GM08714 (cell line): ENCODE data around the gene CEBPZ.
"Not testable (repeated sequence)": the region's sequence is repeated elsewhere in the genome, so short reads cannot be mapped to it uniquely, and the experiment has no call there.

Experiments used
- H3K4me3 ChIP-seq: fragments of 200-500 bp; sonication (Bioruptor generic); 2 replicates; pipeline ENCODE4 v1.5.1; 2014; ENCODE audit warnings: mild to moderate bottlenecking, low read length, inconsistent platforms
- ZNF274 ChIP-seq: IDR thresholded peaks from 2 replicates; pipeline ENCODE4 v1.6.1; 2012; ENCODE audit warnings: mild to moderate bottlenecking, low read depth, low read length

The CEBPZ gene

DNA sequence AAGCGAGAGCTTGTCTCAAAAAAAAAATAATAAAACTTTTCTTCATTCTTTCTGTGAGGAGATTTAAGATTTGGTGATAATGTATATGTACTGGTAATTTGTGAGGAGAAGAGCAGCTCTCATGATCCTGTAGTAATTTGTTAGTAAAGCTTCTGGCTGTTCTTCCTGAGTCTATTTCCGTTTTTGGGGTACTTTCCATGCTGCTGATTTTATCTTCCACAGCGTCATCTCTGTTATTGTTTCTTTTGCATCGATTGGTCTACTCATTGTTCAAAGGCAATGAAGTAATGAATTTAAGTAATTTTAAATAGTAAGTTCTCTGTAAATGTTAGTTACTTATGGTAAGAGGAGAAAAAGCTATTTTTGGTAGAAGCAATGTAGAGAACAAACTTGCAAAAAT is 12.0 kb upstream of the CEBPZ start:
- H3K4me3 ChIP-seq = no peak overlapping the region
- TF ChIP-seq ZNF274 = no peak

DNA sequence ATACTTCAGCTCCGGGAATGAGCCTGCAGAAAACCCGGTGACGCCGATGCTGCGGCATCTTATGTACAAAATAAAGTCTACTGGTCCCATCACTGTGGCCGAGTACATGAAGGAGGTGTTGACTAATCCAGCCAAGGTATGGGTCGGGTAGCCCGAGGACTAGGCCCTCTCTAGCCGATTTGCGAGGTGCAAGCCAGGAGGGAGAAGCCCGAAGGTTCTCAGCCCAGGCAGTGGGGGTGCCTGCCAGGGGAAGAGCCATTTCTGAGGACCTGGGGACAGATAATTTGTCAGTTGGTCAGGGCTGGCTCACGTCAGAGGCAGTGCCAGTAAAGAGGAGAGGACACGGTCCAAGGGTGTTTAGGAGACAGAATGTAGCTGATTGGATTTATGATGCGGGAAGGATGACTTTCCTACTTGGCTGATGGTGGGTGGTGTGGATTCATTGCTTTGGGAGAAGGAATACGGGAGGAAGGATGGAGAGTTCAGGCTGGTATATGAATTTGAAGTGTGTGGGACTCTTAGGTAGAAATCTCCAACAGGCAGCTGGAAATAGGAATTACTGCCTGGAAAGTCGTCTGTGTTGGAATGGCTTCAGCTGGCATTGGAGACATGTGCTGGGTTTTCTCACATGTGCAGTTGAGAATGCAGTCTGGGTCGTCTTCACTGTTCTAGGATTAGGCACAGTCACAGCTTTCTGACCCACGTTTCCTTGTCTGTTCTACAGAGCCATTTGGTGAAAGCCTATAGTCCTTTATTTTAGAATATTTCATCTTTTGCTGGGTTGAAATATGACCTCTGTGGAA is 936 bp upstream of the CEBPZ start:
- TF ChIP-seq ZNF274 = no peak
- H3K4me3 ChIP-seq = peak overlapping the region; percentile 82

DNA sequence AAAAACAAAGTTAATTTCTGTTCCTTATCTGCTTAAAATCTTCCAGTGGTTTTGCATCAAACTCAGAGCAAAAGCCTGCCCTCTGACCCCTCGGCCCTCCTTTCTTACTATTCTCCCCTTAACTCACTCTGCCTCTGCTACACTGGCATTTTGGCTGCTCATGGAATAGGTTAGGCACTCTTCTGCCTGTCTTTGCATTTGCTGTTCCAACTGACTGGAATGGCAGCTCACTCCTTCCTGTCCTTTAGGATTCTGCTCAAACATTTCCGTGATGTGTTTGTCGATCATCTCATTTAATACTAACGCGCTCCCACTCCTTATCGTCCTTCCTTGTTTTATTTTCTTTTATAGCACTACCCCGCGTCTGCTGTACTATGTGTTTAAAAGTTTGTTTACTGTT is 815 bp downstream of the CEBPZ start:
- H3K4me3 ChIP-seq = peak overlapping the region; percentile 82
- TF ChIP-seq ZNF274 = no peak

DNA sequence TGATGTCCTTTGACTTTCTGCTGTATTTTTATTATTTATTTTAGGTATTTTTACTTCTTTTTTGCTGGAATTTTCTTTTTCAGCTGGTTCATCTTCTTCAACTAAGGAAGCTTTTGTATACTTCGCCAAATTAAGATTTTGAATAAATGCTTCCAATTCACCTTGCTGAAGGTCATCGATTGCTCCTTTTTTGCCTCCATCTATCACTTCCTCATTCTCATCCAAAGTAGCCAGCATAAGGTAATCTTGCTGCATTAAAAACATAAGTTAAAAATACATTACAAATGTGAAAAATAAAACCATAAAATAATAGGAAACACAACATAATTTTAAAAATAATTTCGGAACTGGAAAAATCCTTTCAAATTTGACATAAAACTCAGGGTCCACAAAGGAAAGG is 2.6 kb downstream of the CEBPZ start:
- H3K4me3 ChIP-seq = no peak overlapping the region
- no peak for TF ChIP-seq ZNF274

DNA sequence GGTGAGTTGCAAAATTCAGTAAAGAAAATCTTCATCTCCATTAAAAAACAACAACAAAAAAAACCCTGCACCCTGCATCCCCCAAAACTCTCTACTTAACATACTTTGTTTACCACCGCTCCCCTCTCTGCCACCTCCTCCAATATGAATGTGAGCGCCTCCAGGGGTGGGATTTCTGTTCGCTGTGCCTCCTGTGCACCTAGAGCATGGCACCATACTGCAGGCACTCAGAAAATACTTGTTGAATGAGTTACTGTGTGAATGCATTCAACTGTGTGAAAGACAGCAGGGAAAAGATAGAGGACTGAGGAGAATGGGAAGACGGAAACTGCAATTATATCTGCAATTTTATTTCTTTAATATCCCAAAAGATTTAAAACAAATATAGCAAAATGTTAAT is 4.5 kb downstream of the CEBPZ start:
- H3K4me3 ChIP-seq = no peak overlapping the region
- no peak for TF ChIP-seq ZNF274

DNA sequence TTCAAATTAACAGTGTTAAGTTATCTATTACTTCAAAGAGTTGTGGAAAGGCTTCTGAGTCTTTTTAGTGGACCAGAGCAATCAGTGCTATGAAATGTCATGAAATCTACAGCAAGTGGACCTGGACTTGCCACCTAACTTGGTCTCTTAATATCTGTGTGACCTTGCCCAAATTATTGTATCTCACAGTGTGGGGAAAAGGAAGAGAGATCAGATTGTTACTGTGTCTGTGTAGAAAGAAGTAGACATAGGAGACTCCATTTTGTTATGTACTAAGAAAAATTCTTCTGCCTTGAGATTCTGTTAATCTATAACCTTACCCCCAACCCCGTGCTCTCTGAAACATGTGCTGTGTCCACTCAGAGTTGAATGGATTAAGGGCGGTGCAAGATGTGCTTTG is 6.3 kb downstream of the CEBPZ start:
- not testable (repeated sequence) for H3K4me3 ChIP-seq

DNA sequence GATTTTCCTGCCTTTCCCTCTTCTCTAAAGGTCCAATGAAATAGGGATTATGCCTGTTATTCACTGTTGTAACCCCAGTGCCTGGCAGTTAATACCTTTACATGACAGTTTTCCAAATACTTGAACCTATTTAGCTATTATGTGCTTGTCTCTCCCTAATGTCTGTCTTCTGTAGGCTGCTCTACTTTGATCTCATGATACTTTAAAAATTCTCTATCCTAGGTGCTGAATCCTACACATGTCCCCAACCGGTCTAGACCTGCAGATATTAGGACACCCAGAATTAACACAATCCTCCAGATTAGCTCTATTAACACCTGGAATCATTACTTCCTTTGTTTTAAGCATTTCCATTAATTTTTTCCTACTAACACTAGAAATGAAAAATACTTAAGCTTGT is 7.3 kb downstream of the CEBPZ start:
- no peak for TF ChIP-seq ZNF274
- no peak overlapping the region for H3K4me3 ChIP-seq

DNA sequence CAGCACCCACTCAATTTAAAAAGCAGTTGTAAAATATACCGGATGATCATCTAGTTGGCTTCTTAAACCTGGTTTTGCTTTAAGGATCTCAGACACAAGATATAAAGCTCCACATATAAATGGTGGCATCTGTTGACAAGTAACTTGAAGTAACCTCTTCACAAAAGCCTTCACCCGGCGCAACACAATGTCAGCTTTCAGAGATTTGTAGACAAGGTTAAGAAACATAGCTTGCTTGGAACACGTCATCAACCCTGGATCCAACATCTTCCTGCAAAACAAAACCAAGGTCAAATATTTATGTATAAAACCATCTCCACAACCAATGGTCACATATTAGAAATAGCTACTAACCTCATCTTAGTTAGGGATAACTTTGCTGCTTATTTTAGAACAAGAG is 8.3 kb downstream of the CEBPZ start:
- no peak overlapping the region for H3K4me3 ChIP-seq
- no peak for TF ChIP-seq ZNF274

DNA sequence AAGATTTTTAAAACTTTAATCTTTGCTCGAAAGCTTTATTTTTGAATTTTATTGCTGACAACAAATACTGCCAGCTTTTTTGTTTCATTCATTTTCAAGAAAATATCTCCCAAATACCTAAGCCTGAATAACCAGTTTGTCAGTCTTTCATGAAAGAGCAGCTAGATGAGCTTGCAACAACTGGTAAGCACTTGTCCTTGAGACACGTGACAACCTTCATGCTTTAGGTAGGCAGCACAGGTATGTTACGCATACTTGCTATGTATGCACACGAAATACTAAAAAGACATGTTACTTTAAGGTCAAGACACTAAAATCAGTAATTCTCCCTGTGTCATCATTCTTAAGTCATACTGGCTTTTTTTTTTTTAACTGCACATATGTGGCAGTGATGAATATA is 12.3 kb downstream of the CEBPZ start:
- TF ChIP-seq ZNF274 = no peak

DNA sequence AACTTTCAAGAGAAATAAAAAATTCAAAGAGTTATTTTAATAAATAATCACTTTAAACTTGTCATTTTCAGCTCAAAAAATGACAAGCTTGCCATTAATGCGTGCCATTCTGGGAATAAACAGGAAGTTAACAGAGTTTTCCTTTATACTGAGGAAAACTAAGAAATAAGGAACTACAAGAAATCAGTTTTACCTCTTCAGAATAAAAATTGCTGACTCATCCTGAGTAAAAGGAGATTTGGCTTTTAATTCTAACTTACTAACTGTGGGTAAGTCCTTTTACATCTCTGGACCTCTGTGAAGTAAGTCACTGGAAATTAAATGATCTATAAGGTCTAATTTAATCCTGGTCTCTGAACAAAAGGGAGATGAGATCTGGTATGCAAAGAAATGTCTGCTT is 16.1 kb downstream of the CEBPZ start:
- TF ChIP-seq ZNF274 = no peak
- no peak overlapping the region for H3K4me3 ChIP-seq

More for the DNA sequence above, 12.3 kb downstream of the CEBPZ start:
- no peak overlapping the region for H3K4me3 ChIP-seq

DNA sequence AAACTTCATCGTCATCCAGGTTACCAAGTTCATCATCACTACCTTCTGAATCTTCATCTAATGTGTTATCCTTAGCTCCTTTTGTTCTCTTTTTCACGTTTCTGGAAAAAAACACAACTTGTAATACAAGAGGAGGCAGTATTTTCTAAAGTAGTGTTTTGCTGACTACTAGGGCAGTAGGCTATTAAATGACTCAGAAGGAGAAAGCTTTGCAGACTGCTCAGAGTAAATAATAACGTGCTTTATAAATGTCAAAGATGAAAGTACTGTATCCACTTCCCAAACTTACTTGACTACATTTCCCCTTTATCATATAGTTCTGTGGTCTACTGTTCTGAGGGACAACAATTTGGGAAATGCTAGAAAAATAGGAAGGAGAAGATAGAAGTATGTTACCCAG is 19.5 kb downstream of the CEBPZ start:
- H3K4me3 ChIP-seq = no peak overlapping the region
- TF ChIP-seq ZNF274 = no peak

DNA sequence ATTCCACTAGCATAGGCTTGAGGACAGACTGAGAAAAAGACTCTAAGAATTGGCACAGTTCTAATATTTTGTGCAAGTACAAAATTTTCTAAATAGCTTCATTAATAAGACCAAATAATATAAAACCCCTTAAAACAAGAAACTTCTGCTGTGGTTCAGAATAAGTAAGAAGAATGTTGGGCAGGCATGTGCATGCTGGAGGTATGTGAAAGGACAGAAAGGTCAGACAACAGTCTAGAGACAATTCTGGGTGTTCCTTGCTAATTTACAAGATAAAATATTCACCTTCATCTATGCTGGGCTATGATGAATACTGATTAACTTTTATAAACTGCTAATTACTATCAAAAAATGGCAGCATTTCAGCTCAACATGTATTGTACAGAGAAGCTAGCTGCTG is 20.2 kb downstream of the CEBPZ start:
- no peak for TF ChIP-seq ZNF274
- no peak overlapping the region for H3K4me3 ChIP-seq

DNA sequence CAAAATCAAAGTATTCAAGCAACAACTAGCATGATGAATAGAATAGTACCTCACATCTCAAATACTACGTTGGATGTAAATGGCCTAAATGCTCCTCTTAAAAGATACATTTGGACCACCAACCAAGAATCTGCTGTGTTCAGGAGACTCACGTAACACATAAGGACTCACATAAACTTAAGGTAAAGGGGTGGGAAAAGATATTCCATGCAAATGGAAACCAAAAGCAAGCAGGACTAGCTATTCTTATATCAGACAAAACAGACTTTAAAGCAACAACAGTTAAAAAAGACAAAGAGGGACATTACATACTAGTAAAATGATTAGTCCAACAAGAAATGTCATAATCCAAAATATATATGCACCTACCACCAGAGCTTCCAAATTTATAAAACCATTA is 24.6 kb downstream of the CEBPZ start:
- not testable (repeated sequence) for H3K4me3 ChIP-seq

DNA sequence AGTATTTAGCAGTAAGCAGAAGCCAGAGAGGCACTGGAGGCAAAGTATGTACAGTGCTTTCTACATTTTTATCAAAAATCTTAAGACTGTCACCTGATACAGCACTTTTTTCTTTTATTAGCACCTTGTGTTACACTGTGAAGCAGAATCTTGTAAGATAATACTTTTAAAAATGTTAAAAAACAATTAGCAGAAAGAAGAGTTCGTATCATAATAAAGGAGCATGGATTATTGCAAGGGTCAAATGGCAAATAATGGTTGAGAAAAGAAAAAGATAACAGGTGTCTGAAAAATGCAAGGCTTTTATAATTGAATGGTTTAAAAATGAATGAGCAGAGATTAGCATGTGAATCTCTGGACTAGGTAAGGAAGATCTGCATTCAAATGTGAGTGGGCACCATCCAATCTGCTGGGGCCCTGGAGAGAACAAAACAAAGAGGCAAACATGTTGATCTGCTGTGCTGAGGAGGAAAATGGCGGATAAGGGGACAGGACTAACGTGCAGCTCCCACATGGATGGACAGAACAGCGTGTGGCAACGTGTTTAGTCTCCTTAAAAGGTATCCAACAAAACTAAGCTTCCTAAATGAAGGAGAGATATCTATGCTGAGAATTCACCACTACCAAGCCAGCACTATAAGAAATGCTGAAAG is 25.6 kb downstream of the CEBPZ start:
- TF ChIP-seq ZNF274 = no peak

DNA sequence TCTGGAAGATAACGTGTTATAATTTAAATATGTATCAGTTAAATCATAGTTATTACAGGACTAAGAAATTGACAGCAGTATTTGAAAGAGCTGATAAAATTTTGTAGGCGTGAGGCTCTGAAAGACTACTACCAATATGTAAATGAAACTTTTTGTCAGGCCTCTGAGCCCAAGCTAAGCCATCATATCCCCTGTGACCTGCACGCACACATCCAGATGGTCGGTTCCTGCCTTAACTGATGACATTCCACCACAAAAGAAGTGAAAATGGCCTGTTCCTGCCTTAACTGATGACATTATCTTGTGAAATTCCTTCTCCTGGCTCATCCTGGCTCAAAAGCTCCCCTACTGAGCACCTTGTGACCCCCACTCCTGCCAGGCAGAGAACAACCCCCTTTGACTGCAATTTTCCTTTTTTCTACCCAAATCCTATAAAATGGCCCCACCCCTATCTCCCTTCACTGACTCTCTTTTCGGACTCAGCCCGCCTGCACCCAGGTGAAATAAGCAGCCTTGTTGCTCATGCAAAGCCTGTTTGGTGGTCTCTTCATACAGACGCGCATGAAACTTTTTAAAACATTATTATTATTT is 26.2 kb downstream of the CEBPZ start:
- not testable (repeated sequence) for H3K4me3 ChIP-seq

More for the DNA sequence above, 25.6 kb downstream of the CEBPZ start:
- H3K4me3 ChIP-seq = no peak overlapping the region
